GM12878 (cell line): Measurements from ENCODE around the gene COLQ. TPM values are rescaled to one million over a fixed set of nuclear protein-coding genes. Genes with fewer than 3 reads are reported as not detected.

Source experiments
- ATAC-seq: fragments of 200-7000 bp; cut with Tn5 transposase; 3 replicates; pipeline ENCODE4 v1.9.1; 2020; ENCODE audit warnings: mild to moderate bottlenecking, moderate library complexity
- BruUV-seq: library from RNA; stranded (reverse); fragments of 400-500 nt; replicated peaks from 2 replicates; lab custom pipeline; 2021; lab: Mats Ljungman, UMichigan
- CTCF ChIA-PET: fragments of 300-600 bp; sonication (Branson Sonifier 250); formaldehyde crosslinking; extraction: SDS; loops from one replicate; lab custom pipeline; 2021; ENCODE audit warnings: inconsistent platforms; lab: Yijun Ruan, JAX
- POLR2A ChIA-PET: fragments of 350-600 bp; formaldehyde crosslinking; extraction: SDS; loops from one replicate; lab custom pipeline; 2021; ENCODE audit warnings: inconsistent platforms; lab: Charles Lee
- RAD21 ChIA-PET: fragments of 300-600 bp; sonication (Branson Sonifier 250); formaldehyde crosslinking; loops from one replicate; lab custom pipeline; 2023; ENCODE audit warnings: antibody characterized with exemption; ENCODE audit not compliant: unreplicated experiment; lab: Charles Lee
- SMC1A ChIA-PET: fragments of 300-600 bp; sonication (Branson Sonifier 250); formaldehyde crosslinking; loops from one replicate; lab custom pipeline; 2023; ENCODE audit not compliant: unreplicated experiment, uncharacterized antibody; lab: Charles Lee
- DNase-seq: peaks from one replicate; pipeline ENCODE4 v3.0.0-alpha.2; 2011; ENCODE audit warnings: low read depth, low spot score
- FAIRE-seq: peaks from 3 replicates; lab custom pipeline; 2011; peaks lifted over from hg19 to GRCh38; lab: Jason Lieb, UNC
- H2AFZ ChIP-seq: 2 replicates; pipeline ENCODE4 v1.6.0; 2011; ENCODE audit warnings: low read depth, low read length, control low read depth; ENCODE audit not compliant: control insufficient read depth
- H3K27ac ChIP-seq: 2 replicates; pipeline ENCODE4 v1.5.1; 2011; ENCODE audit warnings: control low read depth; ENCODE audit not compliant: control insufficient read depth, insufficient read depth
- H3K27me3 ChIP-seq, 2 experiments: replicated peaks in 1 of 2; 2 replicates each; pipeline versions ENCODE4 v1.6.0 to v1.6.1; 2011; ENCODE audit warnings: low read length in 1 of 2; ENCODE audit not compliant: control insufficient read depth in 2 of 2, insufficient read depth in 2 of 2
- H3K36me3 ChIP-seq, 2 experiments: 2 replicates each; pipeline ENCODE4 v1.5.1; 2011; ENCODE audit warnings: low read length in 1 of 2; ENCODE audit not compliant: control insufficient read depth in 2 of 2, insufficient read depth in 2 of 2
- H3K4me1 ChIP-seq: 2 replicates; pipeline ENCODE4 v1.6.1; 2011; ENCODE audit warnings: mild to moderate bottlenecking, low read length, moderate library complexity, mixed read lengths; ENCODE audit not compliant: control insufficient read depth, insufficient read depth
- H3K4me2 ChIP-seq: 2 replicates; pipeline ENCODE4 v1.6.0; 2011; ENCODE audit warnings: control low read depth; ENCODE audit not compliant: control insufficient read depth, insufficient read depth
- H3K4me3 ChIP-seq: fragments of 200-600 bp; sonication (generic); 2 replicates; pipeline ENCODE4 v1.5.1; 2016
- H3K79me2 ChIP-seq: 2 replicates; pipeline ENCODE4 v1.6.0; 2011; ENCODE audit warnings: low read length; ENCODE audit not compliant: control insufficient read depth, insufficient read depth
- H3K9ac ChIP-seq: 2 replicates; pipeline ENCODE4 v1.8.0; 2011; ENCODE audit warnings: low read length, control low read depth, mixed read lengths; ENCODE audit not compliant: control insufficient read depth, insufficient read depth
- H3K9me3 ChIP-seq: replicated peaks from 3 replicates; pipeline ENCODE4 v1.5.1; 2011; ENCODE audit warnings: mild to moderate bottlenecking, low read length; ENCODE audit not compliant: control insufficient read depth, insufficient read depth
- H4K20me1 ChIP-seq: 2 replicates; pipeline ENCODE4 v1.6.0; 2011; ENCODE audit not compliant: control insufficient read depth, insufficient read depth
- E2F4 ChIP-seq: IDR thresholded peaks from 2 replicates; pipeline ENCODE4 v1.6.1; 2012; ENCODE audit warnings: low read depth, low read length, improper control_type of control experiment
- E2F8 ChIP-seq: fragments of 450-650 bp; IDR thresholded peaks from 2 replicates; pipeline ENCODE4 v1.6.1; 2018; ENCODE audit warnings: mild to moderate bottlenecking, low read depth, moderate library complexity; ENCODE audit not compliant: partially characterized antibody
- ETV6 ChIP-seq, 2 experiments: fragments of 450-650 bp in 1 of 2; IDR thresholded peaks in 1 of 2; conservative IDR thresholded peaks in 1 of 2; 2 replicates each; pipeline ENCODE4 v1.6.1; 2014; ENCODE audit warnings: antibody characterized with exemption in 1 of 2, borderline replicate concordance in 1 of 2, low read depth in 1 of 2, mild to moderate bottlenecking in 1 of 2, moderate library complexity in 1 of 2
- HDAC6 ChIP-seq: fragments of 200-600 bp; sonication (generic); IDR thresholded peaks from one replicate; pipeline ENCODE4 v1.8.0; 2017; ENCODE audit warnings: antibody characterized with exemption; ENCODE audit not compliant: unreplicated experiment
- IKZF1 ChIP-seq: fragments of 450-650 bp; conservative IDR thresholded peaks from 2 replicates; pipeline ENCODE4 v1.6.1; 2017; ENCODE audit warnings: antibody characterized with exemption, mild to moderate bottlenecking
- NKRF ChIP-seq: fragments of 450-650 bp; conservative IDR thresholded peaks from 2 replicates; pipeline ENCODE4 v1.6.1; 2017; ENCODE audit warnings: mild to moderate bottlenecking, moderate library complexity
- WGBS: methylation state at CpG from one replicate; pipeline ENCODE4 v1.1.6; 2016; ENCODE audit warnings: low lambda C conversion rate; ENCODE audit not compliant: insufficient replicate concordance, insufficient coverage; ENCODE audit errors: missing lambda C conversion rate; 5-methylcytosine and 5-hydroxymethylcytosine counted together
- in situ Hi-C: fragments of 300-500 bp; cut with MboI; formaldehyde crosslinking; loops from 9 replicates; pipeline ENCODE4 v1.14.3; 2018; ENCODE audit warnings: mixed read lengths
- intact Hi-C: fragments of 100-400 bp; cut with micrococcal nuclease; formaldehyde crosslinking; loops from one replicate; pipeline ENCODE4 v1.14.2; 2022; ENCODE audit not compliant: unreplicated experiment
- polyA plus RNA-seq, 11 experiments: library from polyadenylated mRNA; depleted of rRNA in 4 of 11; unstranded in 6 of 11; stranded (reverse) in 5 of 11; fragments of >200 nt; fragmentation: Nextera tagmentation in 4 of 11; fragmentation: Illumina TruSeq in 1 of 11; extraction: Ambion mirVana in 4 of 11; extraction: Trizol in 1 of 11; gene quantifications; 1 replicate in 1 of 11; 2 replicates in 10 of 11; pipeline versions ENCODE4 v1.2.1 to v1.2.3, GENCODE V29; 2011 to 2016; ENCODE audit warnings: inconsistent platforms in 2 of 11, missing spikeins in 2 of 11, low read depth in 1 of 11
- total RNA-seq, 4 experiments: library from RNA; depleted of rRNA in 3 of 4; stranded (reverse); fragments of >200 nt in 3 of 4; fragmentation: Illumina TruSeq in 1 of 4; extraction: Trizol in 1 of 4; gene quantifications; 2 replicates each; pipeline versions ENCODE4 v1.2.1 to v1.2.3, GENCODE V29; 2013 to 2021

COLQ gene
- total and polyA plus RNA-seq, 10 of the 15 experiments (the other 5 are each of a cell fraction or from before 2014, with no cell fraction given), result 0.13 to 2.7 (median 0.70) TPM

GRCh38 chr3:15495461-15496340 lies 25.8 kb downstream of the COLQ start:
- no peak overlapping the region for H2AFZ ChIP-seq
- intact Hi-C loops (no loop called here), in situ Hi-C loops (no loop called here)
- RAD21 ChIA-PET, result no interaction called here
- no peaks in the 10 kb centered on the region for H3K79me2 ChIP-seq
- 63% methylated on average over 8 of the region's 9 CpGs for WGBS
- H3K4me3 ChIP-seq, result no peak overlapping the region
- H3K4me1 ChIP-seq, result peaks cover 19% of the 10 kb centered on the region
- H3K27me3 ChIP-seq, result no peaks in the 10 kb centered on the region
- CTCF ChIA-PET, result interaction anchor here (0.7 to 0.8 kb wide), 3 partner anchors 18 to 63 kb away, joined by 3 read pairs; no protein-coding TSS in a partner anchor
- no peak for ATAC-seq
- H4K20me1 ChIP-seq, result no peaks in the 10 kb centered on the region
- TF ChIP-seq NKRF, result no peak
- H3K4me2 ChIP-seq, result no peak overlapping the region
- FAIRE-seq, result no peak
- POLR2A ChIA-PET, result interaction anchor here (0.8 to 0.9 kb wide), 2 partner anchors 292 to 1737 kb away, joined by 3 read pairs; no protein-coding TSS in a partner anchor
- no peaks in the 10 kb centered on the region for H3K36me3 ChIP-seq
- no peaks in the 10 kb centered on the region for H3K9me3 ChIP-seq
- H3K27ac ChIP-seq, result no peak overlapping the region
- DNase-seq, result no peak
- H3K9ac ChIP-seq, result no peak overlapping the region
- SMC1A ChIA-PET, result interaction anchor here (0.6 to 3.9 kb wide), 5 partner anchors 12 to 459 kb away, joined by 3 to 16 read pairs (median 4); no protein-coding TSS in a partner anchor
- BruUV-seq, result no TSS peak

GRCh38 chr3:15493436-15493835 lies 28.1 kb downstream of the COLQ start:
- peaks cover 11% of the 10 kb centered on the region for H3K4me1 ChIP-seq
- no peaks in the 10 kb centered on the region for H3K27me3 ChIP-seq
- BruUV-seq, result no TSS peak
- H4K20me1 ChIP-seq, result no peaks in the 10 kb centered on the region
- DNase-seq (no peak), ATAC-seq (no peak), FAIRE-seq (no peak)
- no peak overlapping the region for H3K9ac ChIP-seq
- ChIA-PET RAD21 (no interaction called here), POLR2A (no interaction called here), SMC1A (interaction anchor here (0.5 to 3.9 kb wide), 4 partner anchors 26 to 393 kb away, joined by 3 to 16 read pairs (median 4); no protein-coding TSS in a partner anchor), CTCF (interaction anchor here (0.6 to 1.0 kb wide), 2 partner anchors 63 to 461 kb away, joined by 3 read pairs; no protein-coding TSS in a partner anchor)
- H3K36me3 ChIP-seq, result no peaks in the 10 kb centered on the region
- in situ Hi-C loops, result no loop called here
- H2AFZ ChIP-seq, result no peak overlapping the region
- no peak overlapping the region for H3K4me2 ChIP-seq
- 69% methylated on average over 5 of the region's 5 CpGs for WGBS
- H3K9me3 ChIP-seq, result no peaks in the 10 kb centered on the region
- H3K4me3 ChIP-seq, result no peak overlapping the region
- no peak overlapping the region for H3K27ac ChIP-seq
- intact Hi-C loops, result no loop called here
- no peaks in the 10 kb centered on the region for H3K79me2 ChIP-seq
- TF ChIP-seq E2F8 (no peak), ETV6 (conservative IDR thresholded peaks at IDR 0.05 in 1 of 2, IDR thresholded peaks at IDR 0.05 in 1 of 2; ENCODE audit: borderline replicate concordance in 1 of 2, low read depth in 1 of 2) (no peak), E2F4 (no peak), IKZF1 (no peak), HDAC6 (no peak)
